Measurements from ENCODE around the gene NPAS3. TPM values are rescaled to one million over a fixed set of nuclear protein-coding genes. Genes with fewer than 3 reads are reported as not detected.

The NPAS3 gene
- total RNA-seq, 4 donors from 2014 or later: 0.51 to 15.2 (median 6.6) TPM

DNA sequence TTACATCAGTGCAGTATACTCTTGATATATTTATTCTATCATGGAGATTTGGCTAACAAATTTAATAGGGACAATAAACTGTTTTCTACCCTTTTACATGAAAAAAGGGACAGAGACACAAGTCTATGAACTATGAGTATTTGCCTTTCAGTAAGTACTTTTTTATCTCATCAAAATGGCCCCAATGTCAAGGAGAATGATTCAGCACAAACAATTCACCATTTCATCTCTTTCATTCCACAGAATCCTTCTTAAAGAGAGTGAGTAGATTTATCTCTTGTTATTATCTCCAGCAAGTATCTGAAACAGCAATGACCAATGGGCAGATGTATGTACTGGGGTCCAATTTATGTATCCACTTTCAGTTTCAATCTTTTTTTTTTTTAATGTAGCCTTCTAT lies 447.5 kb downstream of the NPAS3 start:
- H3K9me3 ChIP-seq: no peaks in the 10 kb centered on the region

DNA sequence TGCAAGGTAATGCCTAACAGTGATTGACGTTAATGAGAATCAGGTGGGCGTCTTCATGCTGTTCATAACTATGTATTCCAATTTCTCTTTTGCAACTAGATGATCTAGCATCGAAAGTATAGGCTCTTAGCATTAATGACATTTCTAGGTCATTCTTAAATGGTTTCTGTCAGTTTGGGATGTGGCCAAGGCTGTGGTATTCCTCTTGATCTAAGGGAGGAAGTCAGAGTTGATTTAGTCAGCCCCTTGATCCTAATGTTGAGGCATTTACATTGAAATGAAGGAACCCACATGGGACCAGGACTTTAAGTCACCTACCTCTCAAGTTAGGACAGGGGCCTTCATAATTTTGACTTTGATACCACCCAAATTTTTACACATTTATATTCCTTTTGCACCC lies 448.1 kb downstream of the NPAS3 start:
- DNase-seq: no peak
- Histone ChIP-seq H3K9me3 (no peaks in the 10 kb centered on the region), H3K4me1 (no peaks in the 10 kb centered on the region), H3K27me3 (no peaks in the 10 kb centered on the region), H3K27ac (no peak overlapping the region), H3K36me3 (no peaks in the 10 kb centered on the region), H3K4me3 (no peak overlapping the region)
- TF ChIP-seq POLR2A (IDR thresholded peaks at IDR 0.05): no peak
- TF ChIP-seq, protein P1, sequence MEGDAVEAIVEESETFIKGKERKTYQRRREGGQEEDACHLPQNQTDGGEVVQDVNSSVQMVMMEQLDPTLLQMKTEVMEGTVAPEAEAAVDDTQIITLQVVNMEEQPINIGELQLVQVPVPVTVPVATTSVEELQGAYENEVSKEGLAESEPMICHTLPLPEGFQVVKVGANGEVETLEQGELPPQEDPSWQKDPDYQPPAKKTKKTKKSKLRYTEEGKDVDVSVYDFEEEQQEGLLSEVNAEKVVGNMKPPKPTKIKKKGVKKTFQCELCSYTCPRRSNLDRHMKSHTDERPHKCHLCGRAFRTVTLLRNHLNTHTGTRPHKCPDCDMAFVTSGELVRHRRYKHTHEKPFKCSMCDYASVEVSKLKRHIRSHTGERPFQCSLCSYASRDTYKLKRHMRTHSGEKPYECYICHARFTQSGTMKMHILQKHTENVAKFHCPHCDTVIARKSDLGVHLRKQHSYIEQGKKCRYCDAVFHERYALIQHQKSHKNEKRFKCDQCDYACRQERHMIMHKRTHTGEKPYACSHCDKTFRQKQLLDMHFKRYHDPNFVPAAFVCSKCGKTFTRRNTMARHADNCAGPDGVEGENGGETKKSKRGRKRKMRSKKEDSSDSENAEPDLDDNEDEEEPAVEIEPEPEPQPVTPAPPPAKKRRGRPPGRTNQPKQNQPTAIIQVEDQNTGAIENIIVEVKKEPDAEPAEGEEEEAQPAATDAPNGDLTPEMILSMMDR (IDR thresholded peaks at IDR 0.05): no peak
- intact Hi-C loops (cut with DNase I; ENCODE audit: low total_unique reads): no loop called here

More for the DNA sequence above, 447.5 kb downstream of the NPAS3 start:
- no peak overlapping the region for H3K4me3 ChIP-seq
- H3K36me3 ChIP-seq: no peaks in the 10 kb centered on the region
- no peak overlapping the region for H3K27ac ChIP-seq
- H3K27me3 ChIP-seq: no peaks in the 10 kb centered on the region
- TF ChIP-seq, protein P1 (IDR thresholded peaks at IDR 0.05): no peak
- no peak for TF ChIP-seq POLR2A (IDR thresholded peaks at IDR 0.05)
- intact Hi-C loops (cut with DNase I; ENCODE audit: low total_unique reads): no loop called here
- H3K4me1 ChIP-seq: no peaks in the 10 kb centered on the region
- no peak for DNase-seq

DNA sequence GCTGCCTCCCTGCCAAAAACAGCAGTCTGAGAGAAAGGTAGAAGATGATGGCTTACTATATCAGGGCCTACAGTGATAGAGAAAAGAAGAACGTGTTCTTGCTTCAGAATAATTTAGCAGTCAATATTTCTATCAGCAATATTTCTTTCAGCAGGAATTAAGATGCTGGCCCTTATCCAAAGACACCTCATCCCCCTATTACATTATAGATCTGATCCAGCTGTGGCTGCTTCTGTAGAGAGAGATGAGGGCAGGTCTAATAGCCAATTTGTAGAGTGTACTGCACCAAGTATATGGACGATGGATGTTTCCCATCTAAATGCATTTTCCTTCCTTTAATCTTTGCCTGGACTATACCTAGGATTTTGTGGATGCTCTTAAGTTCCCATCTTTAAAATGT lies 451.7 kb downstream of the NPAS3 start:
- Histone ChIP-seq H3K27ac (no peak overlapping the region), H3K9me3 (no peaks in the 10 kb centered on the region), H3K4me1 (no peaks in the 10 kb centered on the region), H3K27me3 (no peaks in the 10 kb centered on the region), H3K4me3 (no peak overlapping the region), H3K36me3 (no peaks in the 10 kb centered on the region)
- TF ChIP-seq, protein P1 (IDR thresholded peaks at IDR 0.05): no peak
- no peak for DNase-seq
- intact Hi-C loops (cut with DNase I; ENCODE audit: low total_unique reads): no loop called here

DNA sequence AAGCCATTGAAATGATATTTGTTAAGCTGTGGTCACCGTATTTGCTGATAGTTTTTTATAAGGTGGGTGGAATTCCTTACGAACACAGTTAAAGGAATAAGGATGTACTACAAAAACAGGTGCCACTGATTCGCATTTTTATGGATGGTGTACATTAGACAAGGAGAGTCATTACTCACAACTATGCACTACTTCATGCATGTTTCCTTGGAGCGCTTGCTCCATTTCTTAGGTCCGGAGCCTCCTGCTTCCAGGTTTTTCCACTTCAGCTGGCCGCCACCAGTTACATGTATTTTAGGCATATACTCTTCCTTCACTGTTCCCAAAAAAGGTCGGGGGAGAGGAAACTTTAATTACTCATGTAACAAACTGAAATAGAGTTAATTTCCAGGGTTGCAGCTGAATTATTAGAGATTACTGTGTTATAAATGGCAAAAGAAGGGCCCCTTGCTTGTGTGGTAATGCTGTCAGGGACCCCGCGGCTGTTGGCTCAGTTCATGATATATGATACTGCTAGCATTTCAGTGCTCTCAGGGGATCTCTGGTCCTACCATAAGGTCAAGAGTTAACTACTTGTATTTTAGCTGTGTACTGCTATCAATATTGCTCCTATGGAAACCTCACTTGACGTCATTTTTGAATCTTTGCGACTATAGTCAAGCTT lies 454.7 kb downstream of the NPAS3 start:
- Histone ChIP-seq H3K4me3 (no peak overlapping the region), H3K36me3 (no peaks in the 10 kb centered on the region), H3K27ac (no peak overlapping the region), H3K27me3 (no peaks in the 10 kb centered on the region), H3K4me1 (no peaks in the 10 kb centered on the region), H3K9me3 (no peaks in the 10 kb centered on the region)
- DNase-seq: no peak
- TF ChIP-seq, protein P1 (IDR thresholded peaks at IDR 0.05): no peak
- TF ChIP-seq POLR2A (IDR thresholded peaks at IDR 0.05): no peak
- intact Hi-C loops (cut with DNase I; ENCODE audit: low total_unique reads): no loop called here

DNA sequence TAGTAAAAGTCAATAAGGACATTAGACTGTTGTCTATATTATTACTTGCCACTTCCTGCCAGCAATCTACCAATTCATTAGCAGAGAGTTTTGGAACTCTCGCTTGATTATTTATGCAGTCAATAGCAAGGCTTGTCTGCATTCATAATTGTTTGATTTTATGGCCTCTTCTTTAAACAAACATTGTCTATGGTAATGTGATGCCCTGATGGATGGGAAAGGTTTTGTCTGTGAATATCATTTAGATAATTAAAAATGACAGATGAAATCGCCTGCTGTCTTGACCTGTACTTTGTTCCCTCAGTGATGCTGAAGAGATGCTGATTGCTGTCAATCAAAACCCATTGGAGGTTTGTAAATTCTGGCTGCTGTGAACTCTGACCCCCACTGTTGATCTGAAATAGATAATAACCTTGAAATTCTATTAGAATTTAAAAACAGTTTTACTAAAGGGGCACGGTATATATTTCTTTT lies 455.3 kb downstream of the NPAS3 start:
- H3K36me3 ChIP-seq: no peaks in the 10 kb centered on the region
- intact Hi-C loops (cut with DNase I; ENCODE audit: low total_unique reads): no loop called here
- no peak overlapping the region for H3K4me3 ChIP-seq
- H3K27ac ChIP-seq: no peak overlapping the region
- H3K27me3 ChIP-seq: no peaks in the 10 kb centered on the region
- DNase-seq: no peak
- H3K4me1 ChIP-seq: no peaks in the 10 kb centered on the region
- no peaks in the 10 kb centered on the region for H3K9me3 ChIP-seq
- no peak for TF ChIP-seq POLR2A (IDR thresholded peaks at IDR 0.05)
- TF ChIP-seq, protein P1 (IDR thresholded peaks at IDR 0.05): no peak

All from uterus (tissue), 4 donors.